Calu3 (cell line): ENCODE data around the gene CXCL1. TPM values are rescaled to one million over a fixed set of nuclear protein-coding genes. Genes with fewer than 3 reads are reported as not detected.
A peak's percentile ranks its signal among the peaks of the same experiment; 100 is the strongest.

Experiments used
- BruUV-seq: library from RNA; stranded (reverse); fragments of 400-500 nt; replicated peaks from 2 replicates; lab custom pipeline; 2021; lab: Mats Ljungman, UMichigan
- CTCF ChIA-PET: fragments of 300-600 bp; sonication (Branson Sonifier 250); formaldehyde crosslinking; loops from one replicate; lab custom pipeline; 2022; ENCODE audit warnings: antibody characterized with exemption; lab: Charles Lee
- DNase-seq: peaks from one replicate; pipeline ENCODE4 v3.0.0; 2022
- H3K27ac Mint-ChIP-seq: one replicate; pipeline ENCODE4 v1.8.0; 2022; ENCODE audit warnings: mixed read lengths; ENCODE audit not compliant: unreplicated experiment
- H3K27me3 Mint-ChIP-seq: one replicate; pipeline ENCODE4 v1.8.0; 2022; ENCODE audit warnings: mixed read lengths; ENCODE audit not compliant: unreplicated experiment
- H3K36me3 Mint-ChIP-seq: one replicate; pipeline ENCODE4 v1.8.0; 2022; ENCODE audit warnings: mild to moderate bottlenecking, moderate library complexity, mixed read lengths; ENCODE audit not compliant: insufficient read depth, unreplicated experiment
- H3K4me1 Mint-ChIP-seq: one replicate; pipeline ENCODE4 v1.8.0; 2022; ENCODE audit warnings: mild to moderate bottlenecking, low read depth, mixed read lengths; ENCODE audit not compliant: unreplicated experiment
- H3K4me3 Mint-ChIP-seq: one replicate; pipeline ENCODE4 v1.8.0; 2022; ENCODE audit warnings: mild to moderate bottlenecking, low read depth, moderate library complexity, mixed read lengths; ENCODE audit not compliant: unreplicated experiment
- H3K9me3 Mint-ChIP-seq: one replicate; pipeline ENCODE4 v1.8.0; 2022; ENCODE audit warnings: low read depth, mixed read lengths; ENCODE audit not compliant: unreplicated experiment
- CTCF ChIP-seq: fragments of 200-600 bp; IDR thresholded peaks from one replicate; pipeline ENCODE4 v1.8.0; 2022; ENCODE audit warnings: antibody characterized with exemption; ENCODE audit not compliant: unreplicated experiment
- intact Hi-C: fragments of 100-400 bp; cut with micrococcal nuclease; formaldehyde crosslinking; loops from one replicate; pipeline ENCODE4 v1.10.0; 2022; ENCODE audit not compliant: unreplicated experiment
- total RNA-seq: library from RNA; stranded (reverse); gene quantifications from 2 replicates; pipeline ENCODE4 v1.2.3, GENCODE V29; 2022

The CXCL1 gene
- total RNA-seq, 1 experiment from 2014 or later = 414 TPM

DNA sequence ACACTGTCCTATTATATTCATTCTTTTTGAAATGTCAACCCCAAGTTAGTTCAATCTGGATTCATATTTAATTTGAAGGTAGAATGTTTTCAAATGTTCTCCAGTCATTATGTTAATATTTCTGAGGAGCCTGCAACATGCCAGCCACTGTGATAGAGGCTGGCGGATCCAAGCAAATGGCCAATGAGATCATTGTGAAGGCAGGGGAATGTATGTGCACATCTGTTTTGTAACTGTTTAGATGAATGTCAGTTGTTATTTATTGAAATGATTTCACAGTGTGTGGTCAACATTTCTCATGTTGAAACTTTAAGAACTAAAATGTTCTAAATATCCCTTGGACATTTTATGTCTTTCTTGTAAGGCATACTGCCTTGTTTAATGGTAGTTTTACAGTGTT lies 1.6 kb downstream of the CXCL1 start:
- TF ChIP-seq CTCF = no peak
- peak overlapping the region; percentile 88 for H3K4me3 Mint-ChIP-seq
- peaks cover 18% of the 10 kb centered on the region for H3K4me1 Mint-ChIP-seq
- H3K27me3 Mint-ChIP-seq = no peaks in the 10 kb centered on the region
- H3K27ac Mint-ChIP-seq = peak overlapping the region; percentile 29
- intact Hi-C loops = loop anchor here (5.0 to 10.0 kb wide), 2 partner anchors 124 to 167 kb away; partner anchors contain the start of genes CXCL3 and CXCL5
- no peak for DNase-seq
- CTCF ChIA-PET = no interaction called here
- no peaks in the 10 kb centered on the region for H3K9me3 Mint-ChIP-seq
- no TSS peak for BruUV-seq
- peaks cover 57% of the 10 kb centered on the region for H3K36me3 Mint-ChIP-seq

DNA sequence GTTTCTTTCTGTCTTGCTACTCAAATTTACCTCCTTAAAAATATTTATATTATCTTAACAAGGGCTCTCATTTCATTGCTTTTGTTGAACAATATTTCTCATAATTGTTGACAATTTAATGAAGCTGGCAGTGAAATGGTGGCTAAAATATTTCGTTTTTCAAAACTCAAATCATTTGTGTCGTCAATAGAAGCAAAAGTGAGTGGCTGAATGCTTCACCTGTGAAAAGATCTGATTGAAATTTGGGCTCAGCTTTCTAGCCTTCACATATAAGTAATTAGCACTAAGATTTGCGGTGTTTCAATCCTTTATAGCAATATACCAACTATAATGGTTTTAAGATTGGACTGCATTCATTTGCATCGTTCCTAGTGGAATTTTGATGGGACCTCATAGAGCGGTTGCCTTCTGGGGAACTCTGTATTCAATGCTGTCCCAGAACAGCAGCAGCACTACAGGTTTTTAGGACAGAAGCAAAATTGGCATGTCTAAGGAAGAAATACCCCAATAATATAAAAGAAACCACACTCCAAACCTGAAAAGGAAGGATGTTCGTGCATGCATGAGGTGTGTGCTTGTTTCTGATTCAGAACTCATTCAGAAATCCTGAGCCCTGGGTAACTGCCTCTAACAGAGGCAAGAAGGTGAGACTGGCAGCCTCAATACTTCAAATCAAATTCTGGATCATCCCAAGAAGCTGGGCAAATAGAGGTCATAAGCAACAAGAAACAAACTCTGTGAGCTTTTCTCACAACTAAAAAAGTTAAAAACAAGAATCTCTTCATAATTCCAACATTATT lies 2.5 kb downstream of the CXCL1 start:
- peak overlapping the region; percentile 85 for H3K27ac Mint-ChIP-seq
- peaks cover 18% of the 10 kb centered on the region for H3K4me1 Mint-ChIP-seq
- peaks cover 57% of the 10 kb centered on the region for H3K36me3 Mint-ChIP-seq
- CTCF ChIA-PET = no interaction called here
- no peaks in the 10 kb centered on the region for H3K9me3 Mint-ChIP-seq
- peak overlapping the region; percentile 88 for H3K4me3 Mint-ChIP-seq
- no peak for DNase-seq
- TF ChIP-seq CTCF = no peak
- no peaks in the 10 kb centered on the region for H3K27me3 Mint-ChIP-seq
- BruUV-seq = no TSS peak
- intact Hi-C loops = loop anchor here (2.0 to 10.0 kb wide), 3 partner anchors 51 to 166 kb away; partner anchors contain the start of genes CXCL3 and CXCL5

DNA sequence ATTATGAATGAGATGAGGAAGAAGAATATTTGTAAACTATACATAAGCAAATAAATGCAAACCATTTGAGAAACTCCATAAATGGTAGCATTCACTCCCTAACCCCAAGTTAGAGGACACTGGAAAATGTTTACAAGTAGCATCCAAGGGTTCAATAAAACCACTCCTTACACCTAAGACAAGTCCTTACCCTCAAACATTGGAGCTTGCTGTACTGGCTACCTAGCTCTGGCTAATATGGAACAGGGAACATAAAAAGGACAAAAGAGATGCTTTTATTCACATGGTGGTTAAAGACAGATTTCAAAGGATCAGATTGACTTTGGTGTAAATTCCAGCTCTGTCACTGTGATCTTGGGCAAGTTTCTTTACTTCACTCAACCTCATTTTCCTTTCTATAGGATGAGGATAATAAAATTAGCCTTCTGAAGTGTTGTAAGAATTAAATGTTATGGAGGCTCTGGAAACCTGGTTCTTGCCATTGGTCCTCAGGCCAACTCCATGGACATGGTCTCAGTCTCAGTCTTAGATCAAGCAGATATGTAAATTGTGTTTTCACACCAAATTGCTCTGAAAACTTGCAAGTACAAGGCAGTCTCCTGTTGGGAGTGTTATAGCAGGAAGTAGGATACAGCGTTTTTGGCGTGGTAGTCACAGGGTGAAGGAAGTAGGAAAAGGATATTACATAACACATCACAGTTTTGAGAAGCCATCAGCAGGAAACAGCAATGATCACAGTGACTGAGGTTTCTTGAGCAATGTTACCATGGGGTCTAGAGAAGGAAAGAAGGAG lies 3.3 kb downstream of the CXCL1 start:
- no peaks in the 10 kb centered on the region for H3K27me3 Mint-ChIP-seq
- CTCF ChIA-PET = no interaction called here
- BruUV-seq = no TSS peak

More for the DNA sequence above, 3.3 kb downstream of the CXCL1 start:
- Mint-ChIP-seq H3K4me1 (peaks cover 18% of the 10 kb centered on the region), H3K9me3 (no peaks in the 10 kb centered on the region), H3K27ac (peak overlapping the region; percentile 85), H3K36me3 (peaks cover 57% of the 10 kb centered on the region), H3K4me3 (peak overlapping the region; percentile 88)
- no peak for TF ChIP-seq CTCF
- DNase-seq = no peak
- intact Hi-C loops = loop anchor here (2.0 to 10.0 kb wide), 3 partner anchors 50 to 165 kb away; partner anchors contain the start of genes CXCL3 and CXCL5
